NCI-H2029 treated with DMSO at 0.1 percent for 48 hours (cell line): Measurements from ENCODE around the gene CD180.

ENCODE experiments used
- DNase-seq: peaks from one replicate; lab custom pipeline; 2025; lab: John Stamatoyannopoulos, UW

The CD180 gene

DNA sequence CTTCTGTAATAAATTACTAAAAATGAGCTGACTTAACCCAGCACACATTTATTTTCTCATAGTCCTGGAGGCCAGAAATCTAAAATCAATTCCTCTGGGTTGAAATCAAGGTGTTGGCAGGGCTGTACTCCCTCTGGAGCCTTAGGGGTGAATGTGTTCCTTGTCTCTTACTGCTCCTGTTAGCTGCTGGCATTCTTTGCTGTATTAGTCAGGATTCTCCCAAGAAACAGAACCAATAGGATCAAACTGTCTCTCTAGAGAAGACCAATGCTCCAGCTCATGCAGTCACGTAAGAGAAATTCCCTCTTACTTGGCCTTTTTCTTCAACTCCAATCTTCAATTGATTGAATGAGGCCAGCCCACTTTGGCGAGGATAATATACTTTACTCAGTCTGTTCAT is 15.3 kb upstream of the CD180 start:
- no peak for DNase-seq

- DNase-seq = peak; percentile 79
Measured at GRCh38 chr5:67209141-67209771, 12.7 kb upstream of the CD180 start.

DNA sequence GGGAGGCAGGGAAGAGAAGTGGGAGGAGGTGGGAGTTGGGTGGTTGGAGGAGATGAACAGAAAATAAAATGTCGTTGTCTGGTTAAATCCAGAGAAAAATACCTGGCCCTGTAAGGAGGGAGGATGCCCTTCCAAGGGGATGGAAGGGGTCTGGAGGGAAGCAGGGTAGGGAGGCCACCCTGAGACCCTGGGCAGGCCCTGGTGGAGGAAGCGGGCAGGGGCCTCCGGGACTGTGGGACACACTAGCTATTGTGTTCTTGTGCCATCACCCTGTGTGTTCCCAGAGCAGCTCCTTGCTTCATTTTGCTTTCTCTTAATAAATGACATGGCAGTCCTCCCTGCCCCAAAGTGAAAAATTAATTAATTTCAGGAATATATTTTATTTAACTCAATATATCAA is 11.8 kb upstream of the CD180 start:
- DNase-seq = no peak

- DNase-seq = no peak
Measured at GRCh38 chr5:67206929-67207328, 10.3 kb upstream of the CD180 start.

DNA sequence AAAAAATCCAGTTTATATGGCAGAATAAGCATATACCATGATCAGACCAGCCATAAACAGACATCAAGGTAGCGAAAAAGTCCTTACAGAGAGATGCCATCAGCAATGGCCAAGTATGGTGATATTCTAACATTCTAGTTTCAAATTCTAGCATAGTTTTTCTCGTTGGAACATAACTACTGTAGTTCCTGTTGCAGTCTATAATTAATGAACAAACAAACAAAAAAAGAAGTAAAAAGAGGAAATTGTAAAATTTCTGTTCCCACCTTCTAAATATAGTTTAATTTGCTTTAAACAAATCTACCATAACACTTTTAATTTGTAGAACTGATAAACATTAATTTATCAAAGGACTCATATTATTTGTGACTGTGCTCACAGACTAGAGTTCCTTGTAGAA is 9.9 kb upstream of the CD180 start:
- DNase-seq = no peak

DNA sequence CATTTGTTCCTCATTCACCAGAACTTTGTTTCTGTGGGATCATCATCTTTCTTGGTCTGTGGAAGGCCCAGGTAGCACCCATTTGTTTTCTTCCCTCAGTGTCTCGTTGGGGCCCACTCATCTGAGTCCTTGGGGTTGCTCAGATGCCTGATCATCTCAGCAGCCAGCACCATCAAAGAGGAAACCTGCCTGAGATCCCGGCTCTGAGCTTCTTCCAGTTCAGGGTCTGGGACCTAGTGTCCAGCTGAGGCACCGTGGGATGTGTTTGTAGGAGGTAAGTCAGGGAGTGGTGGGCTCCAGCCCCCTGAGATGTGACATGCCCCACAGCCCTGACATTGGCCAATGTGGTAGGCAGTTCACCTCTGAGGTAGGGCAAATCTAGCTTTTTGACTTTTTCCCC is 9.4 kb upstream of the CD180 start:
- DNase-seq = no peak

DNA sequence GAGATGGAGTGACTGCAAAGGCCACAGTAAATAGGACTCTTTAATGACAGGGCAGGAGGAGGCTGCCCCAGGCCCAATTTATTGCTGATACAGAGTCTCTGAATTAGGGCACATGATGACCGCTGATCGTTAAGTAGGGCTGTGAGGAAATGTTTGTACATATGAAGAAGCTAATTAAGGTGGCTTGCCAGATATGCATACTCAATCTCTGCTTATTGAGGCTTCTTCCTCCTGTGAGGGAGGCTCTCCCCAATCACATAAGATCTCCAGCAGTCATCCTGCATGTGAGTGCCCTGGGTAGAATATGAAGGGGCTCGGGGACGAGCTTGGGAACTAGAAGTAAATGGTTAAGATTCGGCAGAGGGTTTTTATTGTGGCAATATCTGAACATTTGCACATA is 8.2 kb upstream of the CD180 start:
- no peak for DNase-seq

- no peak for DNase-seq
Measured at GRCh38 chr5:67203701-67204074, 7.1 kb upstream of the CD180 start.

GRCh38 chr5:67202828-67203227 is 6.2 kb upstream of the CD180 start:
- DNase-seq = no peak

GRCh38 chr5:67201897-67202549 is 5.4 kb upstream of the CD180 start:
- no peak for DNase-seq

DNA sequence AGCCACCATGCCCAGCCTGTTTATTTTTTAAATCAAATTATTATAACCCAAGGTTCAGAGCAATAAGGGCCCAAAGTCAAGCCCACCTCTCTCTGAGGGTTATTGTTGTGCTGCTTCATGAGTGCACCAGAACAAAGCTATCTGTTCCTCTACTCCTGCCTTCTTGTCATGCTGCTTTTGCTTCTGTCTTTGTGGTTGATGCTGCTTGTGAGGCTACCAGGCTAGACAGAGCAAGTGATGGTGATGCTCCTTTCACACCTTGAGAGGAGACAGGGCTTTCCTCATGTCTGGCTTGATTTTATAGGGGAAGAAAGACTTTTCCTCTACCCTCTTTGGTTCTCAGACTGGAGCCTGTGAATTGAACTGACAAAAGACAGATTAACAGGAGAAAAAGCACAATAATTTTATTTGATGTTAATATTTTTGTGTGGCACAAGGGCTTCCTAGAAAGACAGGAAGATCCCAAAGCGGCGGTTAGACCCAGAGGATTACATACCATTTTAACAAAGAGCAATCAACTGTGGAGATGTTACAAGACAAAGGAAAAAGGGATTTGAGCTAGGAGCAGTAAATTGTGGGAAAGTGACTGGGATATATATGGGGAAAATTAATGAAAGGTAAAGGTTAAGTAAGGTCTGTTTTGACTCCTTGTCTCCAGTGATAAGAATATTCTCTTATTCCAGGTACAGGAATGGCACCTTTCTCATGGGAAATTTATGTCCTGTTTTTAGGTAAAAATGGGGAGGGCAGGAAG is 4.4 kb upstream of the CD180 start:
- no peak for DNase-seq

GRCh38 chr5:67199859-67200258 is 3.3 kb upstream of the CD180 start:
- DNase-seq = no peak

- DNase-seq = no peak
Measured at GRCh38 chr5:67198917-67199316, 2.3 kb upstream of the CD180 start.

GRCh38 chr5:67197536-67197935 is 937 bp upstream of the CD180 start:
- no peak for DNase-seq

GRCh38 chr5:67195406-67196275 is 958 bp downstream of the CD180 start:
- DNase-seq = no peak

DNA sequence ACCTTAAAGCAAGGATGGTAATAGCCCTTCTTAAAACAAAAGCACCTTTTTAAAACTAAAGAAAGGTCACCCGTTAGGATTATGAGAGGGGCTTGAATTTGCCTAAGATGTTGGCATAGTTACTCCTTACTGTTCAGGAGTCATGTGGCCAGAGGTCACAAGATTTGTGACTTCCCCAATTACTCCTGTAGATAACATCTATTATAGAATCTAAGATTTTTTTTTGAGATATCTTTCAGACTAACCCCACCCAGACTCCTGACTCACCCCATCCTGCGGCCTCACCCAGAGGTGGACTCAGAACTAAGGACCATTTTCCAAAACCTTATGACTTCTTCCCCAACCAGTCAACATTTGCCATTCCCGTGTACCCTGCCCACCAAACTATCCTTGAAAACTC is 2.4 kb downstream of the CD180 start:
- no peak for DNase-seq

DNA sequence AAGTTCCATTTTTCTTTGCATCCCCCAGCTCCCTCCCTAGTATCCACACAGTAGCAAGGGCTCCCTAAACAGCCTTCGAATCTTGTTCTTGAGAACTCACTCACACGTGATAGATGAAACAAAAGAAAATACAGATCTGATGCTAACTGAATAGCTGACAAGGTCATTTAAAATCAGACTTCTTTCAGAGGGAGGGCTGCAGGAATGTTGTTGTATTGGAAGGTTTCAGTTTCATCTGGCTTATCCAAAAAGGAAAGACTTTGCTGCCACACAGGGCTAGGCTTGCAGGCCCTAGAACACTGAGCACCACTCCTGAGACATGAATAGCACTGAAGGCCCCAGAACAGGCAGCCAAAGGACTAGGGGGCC is 3.2 kb downstream of the CD180 start:
- no peak for DNase-seq

- no peak for DNase-seq
Measured at GRCh38 chr5:67192719-67193438, 3.7 kb downstream of the CD180 start.

DNA sequence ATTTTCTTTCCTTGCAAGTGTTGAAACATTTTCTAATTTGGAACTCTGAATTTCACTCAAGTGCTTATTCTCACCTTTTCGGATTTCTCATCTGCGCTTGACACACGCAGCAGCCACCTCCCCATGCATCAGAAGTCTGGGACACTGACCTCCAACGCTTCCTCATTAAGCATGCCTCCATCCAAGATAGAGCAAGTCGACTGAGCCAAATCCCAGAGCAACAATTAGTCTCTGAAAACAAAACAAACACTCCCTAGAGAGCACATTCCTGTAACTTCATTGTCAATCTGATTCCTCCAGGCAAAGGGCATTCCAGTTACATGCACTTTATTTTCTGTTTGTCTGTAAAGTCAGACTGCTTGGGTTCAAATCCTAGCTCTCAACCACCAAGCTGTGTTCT is 5.7 kb downstream of the CD180 start:
- DNase-seq = no peak

GRCh38 chr5:67190410-67190809 is 6.2 kb downstream of the CD180 start:
- DNase-seq = no peak

DNA sequence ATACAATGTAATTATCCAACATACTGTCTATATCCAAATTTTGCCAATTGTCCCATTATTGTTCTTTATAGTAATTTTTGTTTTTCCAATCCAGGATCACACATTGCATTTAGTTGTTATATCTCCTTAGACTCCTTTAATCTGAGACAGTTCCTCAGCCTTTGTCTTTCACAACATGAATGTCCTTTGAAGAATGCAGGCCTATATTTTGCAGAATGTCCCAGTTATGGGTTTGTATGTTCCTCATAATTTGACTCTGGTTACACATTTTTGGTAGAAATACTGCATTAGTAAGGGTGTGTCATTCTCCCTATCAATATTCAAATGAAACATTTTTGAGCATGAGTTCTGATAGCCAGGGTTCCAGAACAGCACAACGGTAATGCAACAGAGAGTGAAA is 6.7 kb downstream of the CD180 start:
- no peak for DNase-seq

DNA sequence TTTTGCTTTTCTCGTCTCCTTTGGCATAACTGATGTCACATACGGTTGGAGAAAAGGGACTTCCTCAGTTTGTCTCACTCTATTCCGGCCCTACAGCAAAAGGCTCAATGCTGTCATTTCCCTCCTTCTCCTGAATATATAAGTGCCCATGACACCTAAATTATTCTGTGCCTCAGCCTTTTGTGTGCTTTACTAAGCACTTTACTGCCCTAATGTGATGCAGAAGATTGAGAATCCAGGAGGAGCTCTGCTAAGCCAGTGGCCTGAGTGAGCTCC is 7.6 kb downstream of the CD180 start:
- no peak for DNase-seq
